MM.1S (cell line): ENCODE data around the gene THRAP3.

Experiments used
- CTCF ChIP-seq: fragments of 300-600 bp; sonication (generic); IDR thresholded peaks from 2 replicates; pipeline ENCODE4 v1.5.1; 2016; ENCODE audit warnings: antibody characterized with exemption, low read length, mixed read lengths
- EZH2 ChIP-seq: fragments of 300-600 bp; sonication (generic); optimal IDR thresholded peaks from 2 replicates; pipeline ENCODE3; 2017; ENCODE audit warnings: low read depth, mild to moderate bottlenecking, antibody characterized with exemption, low read length, mixed read lengths
- EZH2phosphoT487 ChIP-seq: fragments of 300-600 bp; sonication (generic); IDR thresholded peaks from 2 replicates; pipeline ENCODE4 v1.6.1; 2018; ENCODE audit warnings: antibody characterized with exemption, low read length

- TF ChIP-seq CTCF (no peak), EZH2phosphoT487 (no peak), EZH2 (no peak)
Measured at GRCh38 chr1:36287595-36287994, 63.4 kb downstream of the THRAP3 start.
